OCI-M2 (cell line): Measurements from ENCODE around the gene BRD1.
"Not testable (repeated sequence)": the region's sequence is repeated elsewhere in the genome, so short reads cannot be mapped to it uniquely, and the experiment has no call there.

Source experiments
- DNase-seq: peaks from one replicate; lab custom pipeline; 2025; ENCODE audit not compliant: unreplicated experiment; lab: John Stamatoyannopoulos, UW

BRD1 gene

DNA sequence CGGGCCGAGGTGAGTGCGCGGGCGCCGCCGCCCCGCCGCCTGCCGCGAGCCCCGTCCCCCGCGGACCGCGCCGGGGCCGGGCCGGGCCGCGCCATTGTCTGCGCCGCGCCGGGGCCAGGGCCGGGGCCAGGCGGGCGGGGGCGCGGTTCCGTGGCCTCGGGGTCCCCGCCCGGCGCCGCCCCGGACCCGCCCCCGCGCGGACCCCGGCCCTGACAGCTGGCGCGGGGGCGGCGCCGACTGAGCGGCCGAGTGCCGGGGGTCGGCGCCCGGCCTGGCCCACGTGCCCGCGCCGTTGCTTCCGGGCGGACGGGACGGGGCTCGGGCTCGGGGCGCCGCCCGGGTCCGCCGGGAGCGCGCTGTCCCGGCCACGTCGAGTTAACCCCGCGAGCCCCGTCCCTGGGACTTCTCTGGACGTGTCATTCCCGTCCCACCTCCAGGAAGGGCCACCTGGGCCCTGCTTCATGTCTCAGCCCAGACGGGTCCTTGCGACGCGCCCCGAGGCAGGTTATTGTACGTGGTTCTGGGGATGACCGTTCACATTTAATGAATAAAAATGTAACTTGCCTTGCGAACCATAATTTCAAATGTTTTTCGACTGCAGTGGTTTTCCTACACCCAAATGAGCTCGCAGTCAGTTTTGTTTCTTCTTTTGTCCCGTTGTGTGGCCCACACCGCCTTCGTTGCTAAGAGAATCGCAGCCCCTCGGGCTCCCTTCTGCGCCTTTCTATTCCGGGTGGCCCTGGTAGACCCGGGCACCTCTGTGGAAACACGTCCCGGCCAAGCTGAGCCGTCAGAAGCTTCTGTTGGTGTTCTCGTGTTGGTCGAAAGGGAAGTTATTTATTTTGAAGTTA is 26.5 kb upstream of the BRD1 start:
- no peak for DNase-seq

DNA sequence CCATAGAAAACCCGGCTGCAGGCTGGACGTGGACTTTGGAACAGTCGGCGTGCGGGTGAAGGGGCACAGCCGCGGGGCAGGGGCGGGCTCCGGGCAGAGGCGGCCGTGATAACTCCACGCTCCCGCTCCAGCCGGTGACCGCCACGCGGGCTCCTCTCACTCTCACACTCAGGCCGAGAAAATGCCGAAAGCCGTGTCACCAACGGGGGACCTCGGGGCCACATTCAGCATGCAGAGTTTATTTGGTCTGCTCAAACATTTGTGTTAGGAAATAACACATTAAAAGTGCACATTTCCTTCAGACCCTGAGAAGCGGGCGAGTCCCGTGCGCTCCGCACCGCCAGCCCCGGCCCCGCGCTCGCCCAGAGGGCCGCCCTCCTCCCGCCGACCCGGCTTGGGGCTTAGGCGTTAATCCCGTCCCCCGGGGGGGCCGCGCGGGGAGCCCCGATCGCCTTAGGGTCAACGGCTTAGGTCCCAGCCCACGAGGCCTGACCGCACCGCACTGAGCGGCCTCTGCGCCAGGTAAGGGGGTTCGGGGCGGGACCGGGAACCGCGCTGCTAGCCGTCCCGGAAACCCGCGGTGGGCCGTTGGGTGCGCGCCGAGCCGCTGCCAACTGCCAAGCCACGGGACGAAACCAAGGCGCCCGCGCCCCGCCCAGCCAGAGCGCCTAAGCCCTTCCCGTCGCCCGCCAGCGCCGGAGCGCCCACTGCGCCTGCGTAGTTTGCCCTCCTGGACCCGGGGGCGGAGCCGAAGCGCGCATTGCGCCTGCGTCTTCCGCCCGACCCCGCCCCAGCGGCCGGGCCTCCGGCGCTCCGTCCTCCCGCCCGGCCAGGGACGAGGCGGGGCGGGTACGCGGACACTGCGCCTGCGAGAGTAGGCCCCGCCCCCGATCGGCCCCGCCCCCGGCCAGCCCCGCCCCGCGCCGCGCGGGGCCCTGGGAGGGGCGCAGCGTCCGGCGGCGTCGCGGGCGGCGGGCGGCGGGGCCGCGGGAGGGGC is 25.5 kb upstream of the BRD1 start, which contains the start of gene ZBED4:
Gene ZBED4, plus strand, starts transcription at position 947 of the 997 bp plus-strand sequence. CDS start 29,819 bp downstream, outside the sequence.
- DNase-seq, result peak; percentile 68

DNA sequence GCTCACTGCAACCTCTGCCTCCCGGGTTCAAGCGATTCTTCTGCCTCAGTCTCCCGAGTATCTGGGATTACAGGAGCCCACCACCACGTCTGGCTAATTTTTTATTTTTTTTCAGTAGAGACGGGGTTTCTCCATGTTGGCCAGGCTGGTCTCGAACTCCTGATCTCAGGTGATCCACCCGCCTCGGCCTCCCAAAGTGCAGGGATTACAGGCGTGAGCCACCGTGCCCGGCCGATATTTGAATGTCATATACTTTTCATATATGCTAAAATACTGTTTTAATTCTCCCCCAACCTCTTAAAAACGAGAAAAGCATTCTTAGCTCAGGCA is 24.9 kb upstream of the BRD1 start:
- DNase-seq, result not testable (repeated sequence)

DNA sequence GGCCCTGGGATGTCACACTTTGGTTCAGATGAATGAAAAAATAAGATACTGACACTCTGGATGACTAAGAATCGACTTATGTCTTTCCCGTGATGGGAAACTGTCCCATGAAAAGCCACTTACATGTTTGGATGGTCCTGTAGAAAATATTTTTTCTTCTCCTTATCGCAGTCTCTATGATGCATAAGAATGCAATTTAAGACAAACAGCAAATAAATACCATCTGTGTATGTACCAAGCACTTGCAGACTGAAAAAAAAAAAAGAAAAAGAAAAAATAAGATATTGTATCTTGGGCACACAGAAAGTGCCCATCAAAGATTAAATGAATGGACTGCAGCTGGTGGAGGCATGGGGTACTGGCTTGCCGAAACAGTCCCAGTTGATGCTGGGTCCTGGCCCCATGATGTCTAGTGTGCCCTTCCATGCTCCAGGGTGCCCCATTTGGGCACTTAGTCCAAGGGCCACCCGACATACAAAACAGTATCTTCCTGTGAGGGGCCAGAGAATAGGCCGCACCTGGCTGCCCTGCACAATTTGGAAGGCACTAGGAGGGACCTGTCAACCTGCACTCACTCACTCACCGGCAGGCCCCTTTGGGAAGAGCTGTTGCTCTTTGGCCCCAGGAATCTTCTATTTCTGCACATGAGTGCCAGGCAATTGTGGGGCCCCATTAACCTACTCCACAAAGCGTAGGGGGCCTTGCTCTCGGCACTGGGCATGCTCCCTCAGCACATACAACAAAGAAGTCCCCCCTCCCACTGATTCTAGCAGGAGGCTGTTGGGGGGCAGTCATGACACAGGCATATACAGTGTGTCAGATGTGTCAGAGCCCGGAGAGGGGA is 23.5 kb upstream of the BRD1 start:
- no peak for DNase-seq

DNA sequence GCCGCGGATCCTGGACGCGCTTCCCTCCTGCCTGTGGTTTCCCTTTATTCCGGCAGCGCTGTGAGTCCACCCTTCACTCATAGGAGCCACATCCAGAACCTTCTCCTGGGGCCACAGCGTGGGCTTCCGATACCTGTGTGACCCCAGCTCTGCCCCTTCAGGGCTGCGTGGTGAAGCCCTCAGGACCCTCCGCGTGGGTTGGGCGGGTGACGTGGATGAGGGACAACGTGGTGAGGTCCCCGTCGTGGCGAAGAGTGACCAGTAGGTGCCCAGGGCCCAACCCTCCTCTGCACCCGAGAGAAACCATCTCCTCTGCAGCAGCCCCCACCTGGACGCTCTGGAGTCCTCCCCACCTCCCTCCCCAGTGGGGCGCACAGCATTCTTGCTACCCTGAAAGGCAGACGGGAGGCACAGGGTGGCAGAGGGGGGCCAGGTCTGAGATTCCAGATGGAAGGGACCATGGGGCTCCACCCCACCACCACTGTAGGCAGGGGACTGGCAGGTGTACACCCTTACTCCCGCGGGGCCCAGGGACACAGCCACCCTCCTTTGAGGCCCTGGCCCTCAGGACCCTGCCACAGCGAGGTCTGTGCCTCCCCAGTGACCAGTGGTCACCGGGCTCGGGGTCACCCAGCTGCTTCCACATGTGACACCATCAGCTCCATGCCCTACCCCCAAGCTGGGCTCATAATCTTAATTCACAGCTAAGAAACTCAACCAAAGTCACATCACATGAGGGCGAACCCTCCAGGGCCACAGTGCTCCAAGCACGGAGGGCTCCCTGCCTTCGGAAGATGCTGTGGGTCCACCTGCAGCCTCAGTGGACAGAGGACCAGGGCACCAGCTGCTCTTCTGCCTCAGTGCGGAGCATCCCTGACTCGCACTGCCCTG is 22.6 kb upstream of the BRD1 start:
- DNase-seq, result no peak

DNA sequence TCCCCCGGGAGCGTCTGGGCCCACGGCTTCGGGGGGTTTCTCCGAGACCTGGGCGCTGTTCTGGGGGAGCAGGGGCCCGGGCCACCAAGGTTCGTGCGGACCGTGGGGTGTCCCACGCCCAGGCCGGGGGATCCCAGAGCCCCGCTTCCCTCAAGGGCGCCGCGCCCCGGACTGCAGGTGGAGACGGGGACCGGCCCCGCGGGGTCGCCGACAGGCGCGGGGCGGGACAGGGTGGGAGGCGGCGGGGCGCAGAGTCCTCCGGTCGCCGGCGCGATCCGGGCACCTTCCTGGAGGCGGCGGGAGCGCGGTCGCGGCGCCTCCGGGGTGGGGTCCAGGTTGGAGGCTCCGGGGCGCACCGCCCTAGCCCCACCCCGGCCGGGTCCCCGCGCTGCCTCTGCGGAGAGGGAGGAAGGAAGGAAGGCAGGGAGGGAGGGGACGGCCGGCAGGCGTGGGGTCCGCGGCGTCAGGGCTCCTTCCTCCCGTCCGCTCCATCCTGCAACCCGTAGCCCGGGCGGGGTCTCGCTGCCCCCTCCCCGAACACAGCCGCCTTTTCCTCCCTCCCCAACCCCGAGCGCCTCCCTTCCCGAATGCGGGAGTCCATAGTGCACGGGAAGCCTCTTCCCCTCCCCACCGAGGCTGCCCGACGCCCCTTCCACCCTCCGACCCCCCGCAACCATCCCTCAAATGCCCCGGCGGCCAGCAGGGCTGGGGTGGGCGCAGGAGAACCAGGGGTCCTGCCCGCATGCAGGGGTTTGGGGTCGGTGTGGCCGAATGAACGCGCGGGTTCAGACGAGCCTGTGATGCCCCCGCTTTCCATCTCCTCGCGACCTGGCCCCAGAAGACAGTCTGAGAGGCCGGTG is 21.7 kb upstream of the BRD1 start:
- DNase-seq, result no peak

DNA sequence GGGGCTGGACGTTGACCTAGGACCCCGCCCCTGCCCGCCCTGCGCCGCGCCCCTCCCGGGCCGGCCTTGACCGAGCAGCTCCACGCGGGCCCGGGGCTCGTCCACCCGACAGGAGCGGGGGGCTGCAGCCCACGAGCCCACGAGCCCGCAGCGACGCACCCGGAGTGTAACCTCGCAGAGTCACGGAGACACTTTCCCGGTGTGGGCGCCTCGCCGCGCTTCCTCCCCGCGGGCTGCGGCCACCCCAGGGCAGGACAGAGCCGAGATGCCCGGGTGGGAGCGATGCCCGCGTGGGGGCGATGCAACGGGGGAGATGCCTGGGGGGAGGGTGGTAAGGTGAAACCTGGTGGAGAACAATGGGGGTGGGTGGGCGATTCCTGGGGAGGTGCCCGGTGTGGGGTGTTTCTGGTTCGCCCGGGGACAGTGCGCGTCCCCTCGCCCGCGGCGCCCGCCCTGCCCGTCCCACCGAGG is 21.1 kb upstream of the BRD1 start:
- DNase-seq, result no peak

DNA sequence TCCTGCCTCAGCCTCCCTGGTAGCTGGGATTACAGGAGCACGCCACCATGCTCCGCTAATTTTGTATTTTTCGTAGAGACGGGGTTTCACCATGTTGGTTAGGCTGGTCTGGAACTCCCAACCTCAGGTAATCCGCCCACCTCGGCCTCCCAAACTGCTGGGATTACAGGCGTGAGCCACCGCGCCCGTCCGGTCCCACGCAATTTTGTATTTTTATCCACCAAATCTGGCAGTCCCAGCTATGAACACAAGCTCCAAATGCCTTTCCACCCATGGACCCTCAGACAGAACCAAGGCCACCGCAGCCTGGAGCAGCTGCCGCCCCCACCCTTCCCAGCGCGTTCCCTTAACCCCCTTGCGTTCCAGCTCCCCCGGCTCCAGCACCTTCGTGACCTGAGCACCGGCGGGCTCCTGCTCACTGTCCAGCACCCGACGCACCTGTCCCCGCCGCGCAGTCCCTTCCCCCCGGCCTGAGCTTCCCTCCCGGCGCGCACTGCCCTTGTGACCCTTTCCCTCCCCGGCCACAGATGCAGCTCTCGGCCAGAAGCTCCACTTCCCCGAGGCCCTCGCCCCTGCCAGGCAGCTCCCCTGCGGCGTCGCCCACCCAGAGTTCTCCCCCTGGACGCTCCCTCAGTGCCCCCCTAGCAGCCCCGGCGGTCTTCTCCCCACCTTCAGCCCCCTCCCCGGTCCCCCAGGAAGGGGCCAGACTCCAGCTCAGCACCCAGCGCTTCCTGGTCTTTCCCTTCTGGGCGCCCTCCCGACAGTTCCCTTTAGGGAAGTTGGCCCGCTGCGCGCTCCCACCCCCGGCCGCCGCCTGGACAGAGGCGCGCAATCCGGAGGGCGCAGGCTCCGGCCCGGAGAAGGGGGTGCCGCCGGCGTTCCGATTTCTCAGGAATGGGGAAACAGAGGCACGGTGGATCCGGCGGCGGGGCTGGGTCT is 20.3 kb upstream of the BRD1 start:
- DNase-seq, result no peak

DNA sequence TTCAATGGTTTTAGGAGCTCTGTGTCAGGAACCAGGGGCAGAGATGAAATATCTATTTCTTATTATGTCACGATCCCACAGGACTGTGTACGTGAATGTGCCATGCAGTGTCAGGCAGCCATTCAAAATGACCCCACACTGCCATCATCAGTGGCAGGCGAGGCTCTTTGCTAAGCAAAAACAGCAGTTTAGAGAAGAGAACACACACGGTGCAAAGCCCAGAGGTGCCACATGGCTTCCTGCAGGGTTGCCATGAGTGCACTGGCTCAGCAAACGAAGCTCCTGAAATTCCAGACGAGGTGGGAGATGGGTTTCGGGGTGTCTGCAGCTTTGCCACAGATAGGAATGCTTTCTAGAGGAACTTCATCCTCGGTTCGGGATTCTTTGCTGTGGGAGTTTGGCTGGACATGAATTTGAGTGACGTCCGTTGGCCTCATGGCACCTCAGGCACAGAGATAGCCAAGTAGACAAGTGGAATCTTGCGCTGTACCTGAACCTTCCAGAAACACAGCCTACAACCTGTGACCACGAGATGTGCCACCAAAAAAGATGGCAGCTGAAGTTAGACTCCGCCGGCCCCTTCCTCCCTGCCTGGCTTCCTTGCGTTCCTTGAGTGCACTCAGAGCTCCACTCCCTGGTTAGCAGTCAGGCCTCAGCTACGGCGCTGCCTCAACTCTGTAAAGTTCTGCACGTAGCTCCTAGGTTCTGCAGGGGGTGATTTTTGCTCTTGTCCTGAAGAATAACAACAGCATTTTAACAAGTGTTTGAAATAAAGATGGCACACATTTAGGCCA is 18.2 kb upstream of the BRD1 start:
- no peak for DNase-seq

DNA sequence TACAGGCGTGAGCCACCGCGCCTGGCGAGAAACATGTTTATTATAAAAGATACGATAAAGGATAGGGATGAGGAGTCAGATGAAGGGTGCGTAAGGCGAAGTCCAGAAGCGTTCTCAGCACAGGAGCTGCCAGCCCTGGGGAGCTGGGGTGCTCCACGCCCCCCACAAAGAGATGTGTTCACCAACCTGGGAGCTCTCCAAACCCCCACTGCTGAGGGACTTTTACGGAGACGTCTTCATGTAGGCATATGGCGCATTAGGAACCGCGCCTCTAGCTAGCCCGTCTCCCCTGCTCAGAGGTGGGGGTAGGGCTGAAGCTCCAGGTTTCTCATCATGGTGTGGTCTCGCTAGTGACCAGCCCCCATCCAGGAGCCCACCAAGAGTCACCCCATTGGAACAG is 17.6 kb upstream of the BRD1 start:
- no peak for DNase-seq

DNA sequence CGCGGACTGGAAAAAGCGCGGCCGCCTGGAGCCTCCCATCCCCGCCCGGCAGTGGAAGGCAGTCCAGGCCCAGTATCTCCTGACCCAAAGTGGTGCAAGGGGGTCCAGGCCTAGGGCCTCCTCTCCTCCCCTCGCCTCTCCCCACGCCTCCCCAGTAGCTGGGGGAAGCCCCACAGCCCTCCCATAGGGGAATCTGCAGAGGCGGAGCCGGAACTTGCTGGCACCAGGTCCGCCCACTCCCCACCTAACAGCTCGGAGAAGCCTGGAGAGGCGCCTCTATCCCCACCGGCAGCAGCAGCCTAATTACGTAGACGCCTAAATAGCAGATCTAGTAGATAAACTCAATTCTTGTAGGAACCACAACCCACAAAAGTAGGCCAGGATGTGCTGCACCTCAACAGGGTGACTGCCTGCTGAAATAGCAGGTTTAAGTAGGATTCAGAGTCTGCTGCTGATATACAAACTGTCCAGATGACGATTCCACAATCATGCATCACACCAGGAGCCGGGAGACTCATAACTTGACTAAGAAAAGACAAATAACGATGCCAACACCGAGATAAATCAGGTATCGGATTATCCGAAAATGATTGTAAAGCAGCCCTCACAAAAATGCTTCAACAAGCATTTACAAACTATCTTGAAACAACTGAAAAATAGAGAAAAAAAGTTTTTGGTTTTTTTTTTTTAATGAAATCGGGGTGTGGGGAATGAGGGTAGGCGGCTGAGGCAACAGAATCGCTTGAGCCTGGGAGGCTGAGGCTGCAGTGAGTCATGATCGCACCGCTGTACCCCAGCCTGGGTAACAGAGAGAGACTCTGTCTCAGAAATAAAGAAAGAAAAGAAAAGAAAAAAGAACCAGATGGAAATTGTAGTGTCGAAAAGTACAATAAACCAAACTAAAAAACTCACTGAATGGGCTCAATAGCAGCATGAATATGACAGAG is 11.4 kb upstream of the BRD1 start:
- DNase-seq, result no peak

DNA sequence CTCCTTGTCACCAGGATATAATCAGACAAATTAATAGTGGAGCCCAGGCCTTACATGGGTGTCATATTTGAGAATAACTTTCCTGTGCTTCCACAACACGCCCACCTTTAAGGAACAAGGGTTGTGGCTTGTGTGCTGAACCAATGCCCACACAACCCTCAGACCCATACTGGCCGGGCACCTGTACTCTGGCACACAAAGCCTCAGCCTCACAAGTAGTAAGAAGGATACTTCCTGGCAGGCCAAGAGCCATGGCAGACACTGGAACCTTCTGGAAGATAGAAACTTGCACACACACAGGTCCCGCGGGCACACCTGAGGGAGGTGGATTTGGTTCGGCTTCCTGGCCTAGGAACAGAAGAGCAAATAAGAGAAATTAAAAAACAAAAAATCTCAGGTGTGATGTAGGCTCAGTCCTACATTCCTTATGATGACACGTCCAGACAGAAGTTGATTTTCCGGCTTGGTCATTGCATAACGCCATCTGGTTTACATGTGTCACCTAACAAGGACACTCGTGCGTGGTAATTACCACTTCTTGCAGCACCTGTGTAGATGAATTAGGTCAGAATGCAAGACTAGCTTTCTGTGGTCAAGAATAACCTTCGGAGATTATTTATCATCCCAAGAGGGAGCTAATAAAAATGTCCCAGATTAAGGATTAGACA is 5.8 kb upstream of the BRD1 start:
- no peak for DNase-seq

DNA sequence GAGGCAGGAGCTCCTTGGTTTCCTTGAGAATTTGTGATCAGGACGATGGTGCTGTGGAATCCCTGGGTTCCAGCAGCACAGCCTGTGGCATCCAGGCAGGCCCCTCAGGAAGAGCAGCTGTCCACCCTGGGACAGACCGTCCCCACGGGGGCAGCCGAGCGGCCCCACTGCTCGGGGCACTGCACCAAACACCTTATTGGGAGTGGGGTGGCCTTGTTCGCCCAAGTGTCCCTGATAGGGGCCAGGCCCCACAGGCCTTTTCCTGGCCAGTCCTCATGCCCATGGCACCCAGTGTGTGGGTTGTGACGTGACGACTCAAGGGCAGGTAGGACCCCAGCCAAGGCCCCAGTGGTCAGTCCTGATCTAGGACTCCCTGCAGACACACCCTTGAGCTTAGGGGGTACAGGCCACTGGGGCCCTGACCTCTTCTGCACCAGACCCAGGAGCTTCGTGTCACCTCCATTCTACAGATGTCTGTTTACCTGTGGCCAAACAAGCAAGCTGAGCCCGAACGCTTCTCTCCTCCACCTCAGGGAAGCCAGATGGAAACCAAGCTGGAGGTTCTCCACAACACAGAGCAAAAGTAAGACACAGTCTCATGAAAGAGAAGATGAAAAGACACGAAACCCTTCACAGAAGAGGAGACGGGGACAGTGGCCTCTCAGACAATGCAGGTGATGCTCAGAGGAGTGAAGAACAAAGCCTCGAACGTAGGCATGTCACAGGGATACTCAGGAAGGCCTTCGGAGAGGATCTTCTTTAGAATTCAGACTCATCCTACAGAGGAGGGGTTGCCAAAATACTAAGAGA is 1.6 kb upstream of the BRD1 start:
- no peak for DNase-seq

DNA sequence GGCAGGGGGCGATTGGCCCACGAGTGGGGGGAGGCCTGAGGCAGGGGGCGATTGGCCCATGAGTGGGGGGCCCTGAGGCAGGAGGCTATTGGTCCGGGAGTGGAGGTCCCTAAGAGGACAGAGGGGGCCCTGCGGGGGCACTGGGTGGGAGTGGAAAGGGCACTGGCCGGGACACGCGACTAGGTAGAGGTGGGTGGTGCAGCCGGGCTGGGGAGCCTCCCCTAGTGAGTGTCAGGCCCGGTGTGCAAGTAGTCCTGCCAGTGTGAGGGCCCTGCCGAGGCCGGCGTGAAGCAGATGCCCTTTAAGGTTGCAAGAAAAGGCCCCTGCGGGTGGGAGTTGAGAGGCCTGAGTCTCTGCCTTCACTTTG is 909 bp upstream of the BRD1 start:
- DNase-seq, result no peak
